ENCODE data around the gene CDK18.
A peak's percentile ranks its signal among the peaks of the same experiment; 100 is the strongest.
"Not testable (repeated sequence)": the region's sequence is repeated elsewhere in the genome, so short reads cannot be mapped to it uniquely, and the experiment has no call there.

CDK18 gene

GRCh38 chr1:205504311-205505075 is at the start of gene CDK18:
Gene CDK18 (plus strand): TSS chr1:205504669. CDS start chr1:205523168, 18,499 bp downstream.
- DNase-seq (ENCODE audit: low read depth): peak; percentile 60

GRCh38 chr1:205454903-205455335 is 49.5 kb upstream of the CDK18 start:
- peak; percentile 18 for DNase-seq (ENCODE audit: low read depth)

GRCh38 chr1:205455581-205456382 is 48.7 kb upstream of the CDK18 start, which contains the start of gene BLACAT1:
Gene BLACAT1 (minus strand): TSS chr1:205456045.
- no peak for DNase-seq (ENCODE audit: low read depth)

- no peak for DNase-seq (ENCODE audit: low read depth)
Measured at GRCh38 chr1:205456383-205456867, 48.0 kb upstream of the CDK18 start.

GRCh38 chr1:205456868-205457745 is 47.4 kb upstream of the CDK18 start:
- DNase-seq (ENCODE audit: low read depth): no peak

- peak; percentile 71 for DNase-seq (ENCODE audit: low read depth)
Measured at GRCh38 chr1:205458777-205459566, 45.5 kb upstream of the CDK18 start.

GRCh38 chr1:205465392-205465791 is 39.1 kb upstream of the CDK18 start:
- DNase-seq (ENCODE audit: low read depth): no peak

GRCh38 chr1:205466595-205467220 is 37.8 kb upstream of the CDK18 start:
- DNase-seq (ENCODE audit: low read depth): no peak

- DNase-seq (ENCODE audit: low read depth): no peak
Measured at GRCh38 chr1:205470131-205470530, 34.3 kb upstream of the CDK18 start.

GRCh38 chr1:205472737-205473441 is 31.6 kb upstream of the CDK18 start:
- no peak for DNase-seq (ENCODE audit: low read depth)

GRCh38 chr1:205473475-205473874 is 31.0 kb upstream of the CDK18 start:
- DNase-seq (ENCODE audit: low read depth): no peak

- DNase-seq (ENCODE audit: low read depth): no peak
Measured at GRCh38 chr1:205473966-205474365, 30.5 kb upstream of the CDK18 start.

GRCh38 chr1:205474571-205474970 is 29.9 kb upstream of the CDK18 start:
- DNase-seq (ENCODE audit: low read depth): no peak

GRCh38 chr1:205475855-205476254 is 28.6 kb upstream of the CDK18 start:
- DNase-seq (ENCODE audit: low read depth): no peak

GRCh38 chr1:205476648-205477047 is 27.8 kb upstream of the CDK18 start:
- no peak for DNase-seq (ENCODE audit: low read depth)

- no peak for DNase-seq (ENCODE audit: low read depth)
Measured at GRCh38 chr1:205477121-205477758, 27.2 kb upstream of the CDK18 start.

GRCh38 chr1:205477759-205478247 is 26.7 kb upstream of the CDK18 start:
- peak; percentile 87 for DNase-seq (ENCODE audit: low read depth)

- DNase-seq (ENCODE audit: low read depth): not testable (repeated sequence)
Measured at GRCh38 chr1:205478985-205479384, 25.5 kb upstream of the CDK18 start.

GRCh38 chr1:205480349-205480985 is 24.0 kb upstream of the CDK18 start:
- DNase-seq (ENCODE audit: low read depth): no peak

Data from EH (cell line).